Stomach smooth muscle (tissue), 2 donors: ENCODE measurements around the gene RPS10.

Source experiments
- H3K27ac ChIP-seq: one replicate; pipeline ENCODE4 v1.7.0; 2013; ENCODE audit warnings: mild to moderate bottlenecking, low read length, inconsistent platforms
- H3K27me3 ChIP-seq, 2 donors: one replicate each; pipeline ENCODE4 v1.7.0; 2013; ENCODE audit warnings: low read length in 2 of 2; ENCODE audit not compliant: insufficient read depth in 2 of 2, control insufficient read depth in 1 of 2
- H3K36me3 ChIP-seq, 2 donors: one replicate each; pipeline ENCODE4 v1.7.0; 2013; ENCODE audit warnings: low read length in 2 of 2; ENCODE audit not compliant: control insufficient read depth in 2 of 2, insufficient read depth in 2 of 2
- H3K4me1 ChIP-seq: one replicate; pipeline ENCODE4 v1.7.0; 2013; ENCODE audit warnings: low read length; ENCODE audit not compliant: control insufficient read depth, insufficient read depth
- H3K4me3 ChIP-seq, 2 donors: one replicate each; pipeline ENCODE4 v1.7.0; 2013; ENCODE audit warnings: low read length in 2 of 2
- H3K9ac ChIP-seq, 2 donors: one replicate each; pipeline ENCODE4 v1.7.0; 2013; ENCODE audit warnings: low read length in 2 of 2, mild to moderate bottlenecking in 1 of 2
- H3K9me3 ChIP-seq, 2 donors: one replicate each; pipeline ENCODE4 v1.7.0; 2013; ENCODE audit warnings: low read length in 2 of 2; ENCODE audit not compliant: control insufficient read depth in 2 of 2
- donor health status: healthy.
- donor health status: Pancreatic carcinoma.

RPS10 gene

DNA sequence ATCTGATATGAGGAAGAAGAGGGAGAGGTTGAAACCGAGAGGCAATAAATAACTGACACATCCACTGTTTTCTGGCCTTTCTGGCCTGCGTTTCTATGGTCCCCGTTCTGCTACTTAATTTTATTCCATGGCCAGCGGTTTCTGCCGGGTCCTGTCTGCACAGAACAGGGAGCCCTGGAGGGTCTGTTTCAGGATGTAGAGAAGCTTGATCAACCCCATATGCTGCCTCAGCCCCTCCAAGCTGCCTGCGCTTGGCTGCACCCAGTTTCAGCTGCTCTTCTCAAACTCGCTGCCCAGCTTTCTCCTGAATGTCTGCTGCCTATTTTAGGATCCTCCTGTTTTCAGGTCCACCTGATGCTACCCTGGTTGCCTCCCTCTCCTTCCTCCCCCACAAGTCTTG, 21.5 kb upstream of the RPS10 start:
- Histone ChIP-seq H3K9ac (no peak overlapping the region), H3K27ac (no peak overlapping the region), H3K27me3 (no peaks in the 10 kb centered on the region), H3K9me3 (peaks cover 3 to 7% of the 10 kb centered on the region in 2 donors), H3K4me1 (no peaks in the 10 kb centered on the region), H3K36me3 (no peaks in the 10 kb centered on the region), H3K4me3 (no peak overlapping the region)

DNA sequence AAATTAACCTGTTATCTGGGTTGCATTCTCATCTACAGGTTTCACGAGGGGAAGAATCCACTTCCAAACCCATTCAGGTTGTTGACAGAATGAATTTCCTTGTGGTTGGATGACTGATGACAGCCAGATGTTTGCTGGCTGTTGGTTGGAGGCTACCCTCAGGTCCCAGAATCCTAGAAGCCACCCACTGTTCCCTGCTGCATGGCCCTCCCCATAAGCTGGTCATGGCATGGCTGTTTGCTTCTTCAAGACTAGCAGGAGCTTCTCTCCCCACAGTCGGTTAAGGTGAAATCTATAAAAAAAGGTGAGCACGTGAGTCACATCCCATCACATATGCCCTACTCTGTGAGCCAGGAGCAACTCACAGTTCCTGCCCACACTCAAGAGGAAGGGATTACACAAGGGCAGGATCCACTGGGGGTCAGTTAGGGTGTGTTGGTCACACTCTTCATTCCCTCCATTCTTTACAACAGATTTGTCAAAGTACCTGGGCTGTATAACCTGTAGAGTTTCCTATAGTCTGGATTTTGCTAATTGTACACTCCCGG, 19.5 kb upstream of the RPS10 start:
- H3K27ac ChIP-seq, result no peak overlapping the region
- H3K4me3 ChIP-seq, result no peak overlapping the region
- no peaks in the 10 kb centered on the region for H3K9me3 ChIP-seq
- H3K36me3 ChIP-seq, result no peaks in the 10 kb centered on the region
- H3K27me3 ChIP-seq, result no peaks in the 10 kb centered on the region
- H3K9ac ChIP-seq, result no peak overlapping the region
- H3K4me1 ChIP-seq, result no peaks in the 10 kb centered on the region

DNA sequence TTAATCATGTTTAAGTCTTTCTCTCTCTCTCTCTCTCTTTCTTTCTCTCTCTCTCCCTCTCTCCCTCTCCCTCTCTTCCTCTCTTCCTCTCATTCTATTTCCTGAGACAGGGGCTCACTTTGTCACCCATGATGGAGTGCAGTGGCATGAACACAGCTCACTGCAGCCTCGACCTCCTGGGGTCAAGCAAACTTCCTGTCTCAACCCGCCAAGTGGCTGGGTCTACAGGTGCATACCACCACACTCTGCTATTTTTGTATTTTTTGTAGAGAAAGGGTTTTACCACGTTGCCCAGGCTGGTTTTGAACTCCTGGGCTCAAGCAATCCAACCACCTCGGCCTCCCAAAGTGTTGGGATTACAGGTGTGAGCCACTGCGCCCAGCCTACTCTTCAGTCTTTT, 15.7 kb upstream of the RPS10 start:
- Histone ChIP-seq H3K4me3 (no peak overlapping the region), H3K4me1 (no peaks in the 10 kb centered on the region), H3K36me3 (no peaks in the 10 kb centered on the region), H3K27me3 (no peaks in the 10 kb centered on the region), H3K9ac (no peak overlapping the region), H3K9me3 (no peaks in the 10 kb centered on the region), H3K27ac (no peak overlapping the region)

DNA sequence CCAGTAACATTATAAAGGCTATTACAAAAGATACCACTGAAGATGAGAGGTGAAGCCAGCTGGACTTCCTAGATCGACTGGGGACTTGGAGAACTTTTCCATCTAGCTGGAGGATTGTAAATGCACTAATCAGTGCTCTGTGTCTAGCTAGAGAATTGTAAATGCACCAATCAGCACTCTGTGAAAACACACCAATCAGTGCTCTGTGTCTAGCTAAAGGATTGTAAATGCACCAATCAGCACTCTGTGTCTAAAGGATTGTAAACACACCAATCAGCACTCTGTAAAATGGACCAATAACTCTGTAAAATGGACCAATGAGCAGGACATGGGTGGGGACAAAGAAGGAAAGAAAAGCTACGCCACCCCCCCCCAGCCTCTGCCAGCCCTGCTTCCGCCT, 13.6 kb upstream of the RPS10 start:
- no peak overlapping the region for H3K9ac ChIP-seq
- H3K9me3 ChIP-seq, result no peaks in the 10 kb centered on the region
- H3K36me3 ChIP-seq, result no peaks in the 10 kb centered on the region
- no peaks in the 10 kb centered on the region for H3K27me3 ChIP-seq
- H3K4me3 ChIP-seq, result no peak overlapping the region
- no peaks in the 10 kb centered on the region for H3K4me1 ChIP-seq
- no peak overlapping the region for H3K27ac ChIP-seq

DNA sequence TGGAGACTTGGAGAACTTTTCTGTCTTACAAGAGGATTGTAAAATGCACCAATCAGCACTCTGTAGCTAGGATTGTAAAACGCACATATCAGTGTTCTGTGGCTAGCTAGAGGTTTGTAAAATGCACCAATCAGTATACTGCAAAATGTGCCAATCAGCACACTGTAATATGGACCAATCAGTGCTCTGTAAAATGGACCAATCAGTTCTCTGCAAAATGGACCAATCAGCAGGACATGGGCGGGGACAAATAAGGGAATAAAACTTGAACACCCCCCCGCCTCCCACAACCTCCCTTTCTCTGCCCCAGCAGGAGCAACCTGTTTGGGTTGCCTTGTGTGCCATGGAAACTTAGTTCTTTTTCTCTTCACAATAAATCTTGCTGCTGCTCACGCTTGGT, 12.8 kb upstream of the RPS10 start:
- H3K9ac ChIP-seq, result no peak overlapping the region
- no peaks in the 10 kb centered on the region for H3K4me1 ChIP-seq
- H3K27ac ChIP-seq, result no peak overlapping the region
- no peaks in the 10 kb centered on the region for H3K27me3 ChIP-seq
- no peaks in the 10 kb centered on the region for H3K36me3 ChIP-seq
- H3K4me3 ChIP-seq, result no peak overlapping the region
- H3K9me3 ChIP-seq, result no peaks in the 10 kb centered on the region

DNA sequence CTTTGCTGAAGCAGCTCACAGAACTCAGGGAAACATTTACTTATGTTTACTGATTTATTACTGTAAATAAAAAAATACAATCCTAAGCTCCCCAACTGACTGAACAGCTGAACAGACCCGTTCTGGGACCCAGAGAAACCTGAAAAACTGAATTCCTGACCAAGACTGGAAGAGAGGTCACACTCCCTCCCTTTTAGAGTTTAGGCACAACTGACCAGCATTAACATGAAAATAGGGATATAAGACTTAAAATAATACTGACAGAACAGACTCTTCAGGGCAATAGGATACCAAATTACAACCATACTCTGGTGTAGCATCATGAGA, 11.7 kb upstream of the RPS10 start:
- Histone ChIP-seq H3K9ac (no peak overlapping the region), H3K27me3 (no peaks in the 10 kb centered on the region), H3K27ac (no peak overlapping the region), H3K4me3 (no peak overlapping the region), H3K4me1 (no peaks in the 10 kb centered on the region), H3K9me3 (no peaks in the 10 kb centered on the region), H3K36me3 (no peaks in the 10 kb centered on the region)

DNA sequence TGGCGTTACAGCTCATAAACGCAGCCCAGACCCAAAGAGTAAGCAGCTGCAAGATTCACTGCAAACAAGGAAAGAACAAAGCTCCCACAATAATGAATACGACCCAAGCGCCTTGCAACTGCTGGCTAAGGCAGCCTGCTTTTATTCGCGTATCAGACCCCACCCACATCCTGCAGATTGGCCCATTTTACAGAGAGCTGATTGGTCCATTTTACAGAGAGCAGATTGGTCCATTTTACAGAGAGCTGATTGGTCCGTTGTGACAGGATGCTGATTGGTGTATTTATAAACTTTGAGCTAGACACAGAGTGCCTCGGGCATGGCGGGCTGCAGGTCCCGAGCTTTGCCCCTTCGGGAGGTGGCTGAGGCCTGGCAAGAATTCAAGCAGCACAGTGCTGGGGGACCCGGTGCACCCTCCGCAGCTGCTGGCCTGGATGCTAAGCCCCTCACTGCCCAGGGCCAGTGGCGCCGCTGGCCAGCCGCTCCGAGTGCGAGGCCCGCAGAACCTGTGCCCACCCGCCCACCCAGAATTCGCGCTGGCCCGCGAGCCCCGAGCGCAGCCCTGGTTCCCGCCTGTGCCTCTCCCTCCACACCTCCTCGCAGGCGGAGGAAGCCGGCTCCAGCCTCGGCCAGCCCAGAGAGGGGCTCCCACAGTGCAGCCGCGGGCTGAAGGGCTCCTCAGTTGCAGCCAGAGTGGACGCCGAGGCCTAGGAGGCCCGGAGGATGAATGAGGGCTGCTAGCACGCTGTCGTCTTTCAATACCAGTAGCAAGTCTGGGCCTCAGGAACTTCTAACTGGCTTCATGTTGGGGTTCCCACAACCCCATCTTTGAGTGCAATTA, 11.2 kb upstream of the RPS10 start:
- H3K27ac ChIP-seq, result no peak overlapping the region

DNA sequence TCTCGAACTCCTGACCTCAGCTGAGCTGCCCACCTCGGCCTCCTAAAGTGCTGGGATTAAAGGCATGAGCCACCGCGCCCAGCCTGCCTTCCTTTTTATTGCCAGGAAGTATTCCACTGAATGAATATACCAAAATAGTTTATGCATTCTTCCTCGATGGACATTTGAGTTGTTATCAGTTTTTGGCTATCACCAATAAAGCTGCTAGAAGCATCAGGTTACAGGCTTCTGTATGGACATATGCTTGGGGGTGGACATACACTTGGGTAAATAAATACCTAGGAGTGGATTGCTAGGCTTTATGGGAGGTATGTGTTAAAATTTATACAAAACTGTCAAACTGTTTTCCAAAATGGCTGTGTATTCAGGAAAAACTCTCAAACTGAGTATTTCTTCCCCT, 10.0 kb upstream of the RPS10 start:
- Histone ChIP-seq H3K9ac (no peak overlapping the region), H3K4me1 (no peaks in the 10 kb centered on the region), H3K27ac (no peak overlapping the region), H3K27me3 (no peaks in the 10 kb centered on the region), H3K9me3 (no peaks in the 10 kb centered on the region), H3K4me3 (no peak overlapping the region), H3K36me3 (no peaks in the 10 kb centered on the region)

More for the DNA sequence above, 11.2 kb upstream of the RPS10 start:
- no peak overlapping the region for H3K4me3 ChIP-seq
- H3K27me3 ChIP-seq, result no peaks in the 10 kb centered on the region
- H3K4me1 ChIP-seq, result no peaks in the 10 kb centered on the region
- no peaks in the 10 kb centered on the region for H3K9me3 ChIP-seq
- H3K36me3 ChIP-seq, result no peaks in the 10 kb centered on the region
- no peak overlapping the region for H3K9ac ChIP-seq

DNA sequence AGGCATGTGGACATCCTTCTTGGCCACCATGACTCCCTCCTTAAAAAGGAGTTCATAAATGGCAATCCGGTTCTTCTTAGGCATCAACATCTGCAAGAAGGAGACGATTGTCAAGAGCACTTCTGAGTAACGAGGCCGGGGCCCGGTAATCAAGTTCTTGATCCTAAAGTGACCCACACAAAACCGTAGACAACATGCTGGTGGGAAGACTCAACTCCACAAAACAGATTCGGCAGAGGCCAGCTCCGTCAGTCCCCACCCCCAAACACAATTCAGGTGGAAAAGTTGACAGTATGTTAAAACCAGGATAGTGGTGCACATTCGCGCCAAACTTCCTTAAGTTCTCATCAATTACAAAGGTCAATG, 754 bp downstream of the RPS10 start:
- no peaks in the 10 kb centered on the region for H3K9me3 ChIP-seq
- H3K27ac ChIP-seq, result peak overlapping the region; percentile 80
- no peaks in the 10 kb centered on the region for H3K27me3 ChIP-seq
- peak overlapping the region; percentile 85 to 99 for H3K9ac ChIP-seq
- peaks cover 29 to 34% of the 10 kb centered on the region in 2 donors for H3K36me3 ChIP-seq
- H3K4me1 ChIP-seq, result peaks cover 9% of the 10 kb centered on the region
- peak overlapping the region; percentile 71 to 91 for H3K4me3 ChIP-seq

DNA sequence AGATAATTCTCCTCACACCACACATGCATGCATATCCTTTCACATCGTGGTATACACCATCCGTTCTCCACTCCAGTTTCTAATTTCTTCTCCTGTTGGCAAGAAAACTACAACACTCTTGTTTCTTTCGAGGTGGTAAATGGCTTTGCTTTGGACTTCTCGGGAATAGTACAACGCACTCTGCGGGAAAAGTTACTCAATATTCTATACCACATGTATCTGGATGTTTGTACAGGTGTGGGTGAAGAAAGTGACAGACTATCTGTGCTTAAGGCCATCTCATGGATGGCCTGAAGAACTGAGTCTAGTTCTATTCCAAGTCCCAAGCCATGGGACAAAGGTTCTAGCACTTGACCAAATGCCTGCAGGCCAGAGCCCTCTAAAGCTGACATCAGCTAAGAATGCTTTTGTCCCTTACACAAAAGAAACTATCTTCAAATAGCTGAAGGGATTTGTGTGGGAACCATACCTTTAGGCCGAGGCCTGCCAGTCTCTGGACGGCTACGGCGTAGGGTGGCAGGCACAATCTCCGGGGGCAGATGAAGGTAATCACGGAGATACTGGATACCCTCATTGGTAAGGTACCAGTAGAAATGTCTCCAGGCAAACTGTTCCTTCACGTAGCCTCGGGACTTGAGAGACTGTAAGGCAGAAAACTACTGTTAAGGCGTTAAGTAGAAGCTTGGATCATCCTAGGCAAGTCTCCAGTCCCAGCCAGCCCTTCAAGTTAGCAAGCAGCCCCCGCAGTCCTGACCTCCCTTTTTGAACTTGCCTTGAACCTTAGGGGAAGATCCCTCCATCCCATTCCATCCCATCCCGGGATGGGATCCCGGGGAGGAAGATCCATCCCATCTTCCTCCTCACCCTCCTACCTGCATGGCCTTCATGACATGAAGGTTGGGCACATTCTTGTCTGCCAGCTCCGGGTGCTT, 1.4 kb downstream of the RPS10 start:
- H3K9ac ChIP-seq, result peak overlapping the region; percentile 85 to 99
- no peaks in the 10 kb centered on the region for H3K27me3 ChIP-seq
- peak overlapping the region; percentile 80 for H3K27ac ChIP-seq
- H3K4me1 ChIP-seq, result peaks cover 9% of the 10 kb centered on the region
- peak overlapping the region; percentile 71 to 91 for H3K4me3 ChIP-seq
- H3K36me3 ChIP-seq, result peaks cover 32 to 37% of the 10 kb centered on the region in 2 donors
- H3K9me3 ChIP-seq, result no peaks in the 10 kb centered on the region
